ENCODE data around the gene CORO1C. TPM values are rescaled to one million over a fixed set of nuclear protein-coding genes. Genes with fewer than 3 reads are reported as not detected.
"Not testable (repeated sequence)": the region's sequence is repeated elsewhere in the genome, so short reads cannot be mapped to it uniquely, and the experiment has no call there.

The CORO1C gene
- total and polyA plus RNA-seq, 2 donors (not counting 3 experiments of a cell fraction or from before 2014, with no cell fraction given) = 150 to 240 TPM

DNA sequence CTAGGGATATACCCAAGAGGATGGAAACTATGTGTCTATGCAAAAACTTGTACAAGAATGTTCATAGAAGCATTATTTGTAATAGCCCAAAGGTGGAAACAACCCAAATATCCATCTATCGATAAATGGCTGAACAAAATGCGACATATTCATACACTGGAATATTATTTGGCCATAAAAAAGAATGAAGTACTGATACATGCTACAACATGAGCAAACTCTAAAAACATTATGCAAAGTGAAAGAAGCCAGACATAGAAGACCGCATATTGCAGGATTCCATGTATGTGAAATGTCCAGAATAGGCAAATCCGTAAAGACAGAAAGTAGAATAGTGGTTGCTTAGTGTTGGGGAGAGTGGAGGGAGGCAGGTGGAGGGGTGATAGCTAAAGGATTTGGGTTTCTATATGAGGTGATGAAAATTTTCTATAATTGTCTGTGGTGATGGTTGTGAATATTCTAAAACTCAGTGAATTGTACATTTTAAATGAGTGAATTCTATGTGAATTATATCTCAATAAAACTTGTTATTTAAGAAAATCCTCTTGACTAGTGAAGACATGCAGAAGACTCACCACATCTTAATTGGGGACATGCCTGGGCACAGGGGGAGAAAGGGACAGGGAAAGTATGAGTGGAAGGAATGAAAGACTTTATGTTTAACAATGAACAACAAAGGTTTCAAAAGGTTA, 67.8 kb downstream of the CORO1C start:
- Histone ChIP-seq H3K27me3 (ENCODE audit: control insufficient read depth in 2 of 2, insufficient read depth in 2 of 2, low read length in 2 of 2) (no peaks in the 10 kb centered on the region), H3K4me2 (ENCODE audit: insufficient read depth, low read length) (no peak overlapping the region), H3K27ac (ENCODE audit: insufficient read depth, low read depth, low read length) (peak overlapping the region; percentile 82), H3K9ac (replicated peaks; ENCODE audit: extremely low read depth, insufficient read depth, low read length) (no peak overlapping the region), H3K9me1 (replicated peaks; ENCODE audit: control insufficient read depth, extremely low read depth, insufficient read depth, low read length) (no peaks in the 10 kb centered on the region), H4K20me1 (replicated peaks; ENCODE audit: control insufficient read depth, extremely low read depth, insufficient read depth, low read length) (no peaks in the 10 kb centered on the region), H2AFZ (ENCODE audit: low read depth, low read length) (no peak overlapping the region), H3K4me1 (ENCODE audit: control insufficient read depth, extremely low read depth, insufficient read depth, low read length) (peaks cover 16% of the 10 kb centered on the region), H3K4me3 (replicated peaks in 1 of 3; ENCODE audit: insufficient read depth in 1 of 3, low read depth in 1 of 3, low read length in 3 of 3) (no peak overlapping the region), H3K79me2 (ENCODE audit: control insufficient read depth, insufficient read depth, low read length) (peaks cover 73% of the 10 kb centered on the region), H3K9me3 (replicated peaks; ENCODE audit: control insufficient read depth, insufficient read depth, low read length) (no peaks in the 10 kb centered on the region), H3K36me3 (ENCODE audit: control insufficient read depth in 2 of 2, extremely low read depth in 1 of 2, insufficient read depth in 2 of 2, low read length in 2 of 2) (peaks cover 5 to 11% of the 10 kb centered on the region in 2 experiments)
- DNase-seq (ENCODE audit: low read depth, low spot score) (no peak), FAIRE-seq (no peak)
- dilution Hi-C loops (cut with MboI; ENCODE audit: extremely low pct_ligation_motif_present, low sequenced_read_pairs) (loop anchor here (25.0 kb wide), 1 partner anchor 174 kb away; no protein-coding TSS in a partner anchor), intact Hi-C loops (cut with micrococcal nuclease) (loop anchor here (1.0 to 2.0 kb wide), 7 partner anchors 19 to 288 kb away; partner anchors contain the start of gene CORO1C)
- BruUV-seq (replicated peaks) = no TSS peak
- TF ChIP-seq, protein P1, sequence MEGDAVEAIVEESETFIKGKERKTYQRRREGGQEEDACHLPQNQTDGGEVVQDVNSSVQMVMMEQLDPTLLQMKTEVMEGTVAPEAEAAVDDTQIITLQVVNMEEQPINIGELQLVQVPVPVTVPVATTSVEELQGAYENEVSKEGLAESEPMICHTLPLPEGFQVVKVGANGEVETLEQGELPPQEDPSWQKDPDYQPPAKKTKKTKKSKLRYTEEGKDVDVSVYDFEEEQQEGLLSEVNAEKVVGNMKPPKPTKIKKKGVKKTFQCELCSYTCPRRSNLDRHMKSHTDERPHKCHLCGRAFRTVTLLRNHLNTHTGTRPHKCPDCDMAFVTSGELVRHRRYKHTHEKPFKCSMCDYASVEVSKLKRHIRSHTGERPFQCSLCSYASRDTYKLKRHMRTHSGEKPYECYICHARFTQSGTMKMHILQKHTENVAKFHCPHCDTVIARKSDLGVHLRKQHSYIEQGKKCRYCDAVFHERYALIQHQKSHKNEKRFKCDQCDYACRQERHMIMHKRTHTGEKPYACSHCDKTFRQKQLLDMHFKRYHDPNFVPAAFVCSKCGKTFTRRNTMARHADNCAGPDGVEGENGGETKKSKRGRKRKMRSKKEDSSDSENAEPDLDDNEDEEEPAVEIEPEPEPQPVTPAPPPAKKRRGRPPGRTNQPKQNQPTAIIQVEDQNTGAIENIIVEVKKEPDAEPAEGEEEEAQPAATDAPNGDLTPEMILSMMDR (IDR thresholded peaks at IDR 0.05; ENCODE audit: extremely low read depth in 1 of 2, insufficient read depth in 1 of 2, low read depth in 1 of 2, low read length in 2 of 2) = no peak
- no peak for TF ChIP-seq EZH2 (IDR thresholded peaks at IDR 0.05; ENCODE audit: borderline replicate concordance, low read depth, low read length, severe bottlenecking)
- TF ChIP-seq, protein P2, sequence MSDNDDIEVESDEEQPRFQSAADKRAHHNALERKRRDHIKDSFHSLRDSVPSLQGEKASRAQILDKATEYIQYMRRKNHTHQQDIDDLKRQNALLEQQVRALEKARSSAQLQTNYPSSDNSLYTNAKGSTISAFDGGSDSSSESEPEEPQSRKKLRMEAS (IDR thresholded peaks at IDR 0.05; ENCODE audit: insufficient read depth, insufficient read length) = no peak
- no peak for TF ChIP-seq POLR2A (IDR thresholded peaks at IDR 0.05; ENCODE audit: low read depth, low read length)
- TF ChIP-seq GATA2 (IDR thresholded peaks at IDR 0.05; ENCODE audit: insufficient read depth, insufficient read length, low read depth, low read length) = no peak
- TF ChIP-seq JUN (IDR thresholded peaks at IDR 0.05; ENCODE audit: borderline replicate concordance, insufficient read depth, insufficient read length, low read depth) = no peak
- TF ChIP-seq FOS (IDR thresholded peaks at IDR 0.05; ENCODE audit: borderline replicate concordance, insufficient read depth, low read length) = no peak
- CTCF ChIA-PET = interaction anchor here (0.8 to 9.5 kb wide), 22 partner anchors 10 to 428 kb away, joined by 3 to 173 read pairs (median 6); partner anchors contain the start of genes ISCU and SSH1
- POLR2A ChIA-PET = interaction anchor here (0.9 to 2.2 kb wide), 2 partner anchors 27 to 140 kb away, joined by 4 to 9 read pairs; no protein-coding TSS in a partner anchor

DNA sequence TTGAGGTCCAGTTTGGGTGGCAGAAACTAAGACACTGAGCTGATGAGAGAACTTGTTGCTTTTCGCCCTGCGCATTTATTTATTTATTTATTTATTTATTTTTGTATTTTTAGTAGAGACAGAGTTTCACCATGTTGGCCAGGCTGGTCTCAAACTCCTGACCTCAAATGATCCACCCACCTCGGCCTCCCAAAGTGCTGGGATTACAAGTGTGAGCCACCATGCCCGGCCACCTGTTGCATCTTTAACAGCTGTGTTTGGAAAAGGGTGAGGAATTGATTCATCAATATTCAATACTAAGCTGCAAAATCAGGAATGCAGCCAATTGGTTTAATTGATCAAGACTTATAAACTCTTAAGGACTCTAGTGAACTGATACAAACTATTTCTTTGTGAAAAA, 73.2 kb downstream of the CORO1C start:
- CTCF ChIA-PET = interaction anchor here (0.7 to 1.0 kb wide), 2 partner anchors 33 to 145 kb away, joined by 3 to 4 read pairs; no protein-coding TSS in a partner anchor
- H3K27me3 ChIP-seq (ENCODE audit: control insufficient read depth in 2 of 2, insufficient read depth in 2 of 2, low read length in 2 of 2); FAIRE-seq; intact Hi-C loops (cut with micrococcal nuclease); H3K4me2 ChIP-seq (ENCODE audit: insufficient read depth, low read length); BruUV-seq (replicated peaks); H3K4me1 ChIP-seq (ENCODE audit: control insufficient read depth, extremely low read depth, insufficient read depth, low read length); H3K9ac ChIP-seq (replicated peaks; ENCODE audit: extremely low read depth, insufficient read depth, low read length); H4K20me1 ChIP-seq (replicated peaks; ENCODE audit: control insufficient read depth, extremely low read depth, insufficient read depth, low read length); H3K4me3 ChIP-seq (replicated peaks in 1 of 3; ENCODE audit: insufficient read depth in 1 of 3, low read depth in 1 of 3, low read length in 3 of 3); H3K9me1 ChIP-seq (replicated peaks; ENCODE audit: control insufficient read depth, extremely low read depth, insufficient read depth, low read length); H2AFZ ChIP-seq (ENCODE audit: low read depth, low read length); H3K9me3 ChIP-seq (replicated peaks; ENCODE audit: control insufficient read depth, insufficient read depth, low read length); POLR2A ChIA-PET; DNase-seq (ENCODE audit: low read depth, low spot score); H3K27ac ChIP-seq (ENCODE audit: insufficient read depth, low read depth, low read length): not testable (repeated sequence)
- Histone ChIP-seq H3K79me2 (ENCODE audit: control insufficient read depth, insufficient read depth, low read length) (peaks cover 34% of the 10 kb centered on the region), H3K36me3 (ENCODE audit: control insufficient read depth in 2 of 2, extremely low read depth in 1 of 2, insufficient read depth in 2 of 2, low read length in 2 of 2) (peaks cover 23 to 24% of the 10 kb centered on the region in 2 experiments)
- dilution Hi-C loops (cut with MboI; ENCODE audit: extremely low pct_ligation_motif_present, low sequenced_read_pairs) = loop anchor here (25.0 kb wide), 1 partner anchor 179 kb away; no protein-coding TSS in a partner anchor

Measured in endothelial cell of umbilical vein (primary cell).